ENCODE measurements around the gene ANO9.

The ANO9 gene

DNA sequence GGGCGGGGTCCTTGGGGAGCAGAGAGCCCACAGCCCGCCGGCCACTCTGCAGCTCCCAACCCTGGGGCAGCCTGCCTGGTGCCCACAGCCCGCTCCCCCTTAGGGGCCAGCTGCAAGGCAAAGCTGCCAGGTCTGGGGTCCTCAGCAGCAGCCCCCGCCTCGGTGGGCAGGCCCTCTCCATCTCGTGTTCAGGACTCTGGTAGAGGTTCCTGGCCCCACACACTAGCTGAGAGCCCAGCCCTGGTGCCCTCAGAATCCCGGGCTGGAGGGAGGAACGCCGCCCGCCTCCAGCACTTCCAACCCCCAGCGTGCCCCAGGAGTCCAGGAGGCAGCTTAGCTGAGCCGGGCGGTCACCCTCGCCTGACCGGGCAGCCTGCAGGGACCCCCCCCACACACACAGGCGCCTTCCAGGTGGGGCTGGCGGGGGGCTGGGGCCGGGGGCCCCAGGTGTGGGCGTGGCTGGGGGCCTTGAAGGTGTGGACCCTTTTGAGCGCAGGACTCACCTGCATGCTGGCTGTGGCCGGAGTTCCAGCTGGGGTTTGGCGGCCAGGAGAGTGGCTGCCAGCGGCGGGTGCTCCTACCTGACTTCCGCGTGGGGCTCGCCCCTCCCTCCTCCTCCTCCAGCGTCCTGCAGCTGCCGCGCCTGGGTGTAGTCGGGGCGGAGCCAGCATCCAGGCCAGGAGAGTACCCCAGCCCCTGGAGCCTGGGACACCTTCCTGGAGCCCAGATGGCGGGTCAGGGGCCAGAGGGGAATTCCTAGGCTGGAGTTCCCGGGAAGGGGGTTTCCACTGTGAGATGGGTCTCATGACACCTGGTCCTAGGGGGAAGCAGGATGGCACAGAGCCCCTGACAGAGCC lies at the start of gene ANO9:
Gene ANO9, minus strand, starts transcription at position 594 of the 857 bp plus-strand sequence. Its CDS starts 85 bp downstream, at position 509.
- no peak for DNase-seq

- no peak for DNase-seq
These were observed 49.5 kb upstream of the ANO9 start for GRCh38 chr11:491358-491757.

GRCh38 chr11:490930-491260 lies 49.1 kb upstream of the ANO9 start:
- DNase-seq = no peak

DNA sequence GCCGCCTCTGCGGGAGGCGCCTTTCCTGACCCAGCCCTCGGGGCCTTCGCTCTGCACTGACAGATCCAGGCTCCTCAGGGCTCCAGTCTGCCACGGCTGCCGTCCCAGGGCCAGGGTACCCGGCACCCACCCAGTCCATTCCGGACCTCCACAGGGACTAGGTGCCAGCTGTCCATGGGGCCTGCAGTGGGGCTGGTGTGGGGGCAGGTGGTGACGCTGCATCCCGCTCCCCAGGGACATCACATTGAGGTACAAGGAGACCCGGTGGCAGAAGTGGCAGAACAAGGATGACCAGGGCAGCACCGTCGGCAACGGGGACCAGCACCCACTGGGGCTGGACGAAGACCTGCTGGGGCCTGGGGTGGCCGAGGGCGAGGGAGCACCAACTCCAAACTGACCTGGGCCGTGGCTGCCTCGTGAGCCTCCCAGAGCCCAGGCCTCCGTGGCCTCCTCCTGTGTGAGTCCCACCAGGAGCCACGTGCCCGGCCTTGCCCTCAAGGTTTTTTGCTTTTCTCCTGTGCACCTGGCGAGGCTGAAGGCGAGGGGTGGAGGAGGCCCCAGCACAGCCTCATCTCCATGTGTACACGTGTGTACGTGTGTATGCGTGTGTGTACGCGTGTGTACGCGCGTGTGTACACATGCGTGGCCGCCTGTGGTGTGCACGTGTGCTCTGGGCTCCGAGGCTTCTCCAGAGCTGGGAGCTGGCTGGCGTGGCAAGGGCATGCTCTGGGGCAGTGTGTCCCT lies 48.5 kb upstream of the ANO9 start:
- DNase-seq = no peak

DNA sequence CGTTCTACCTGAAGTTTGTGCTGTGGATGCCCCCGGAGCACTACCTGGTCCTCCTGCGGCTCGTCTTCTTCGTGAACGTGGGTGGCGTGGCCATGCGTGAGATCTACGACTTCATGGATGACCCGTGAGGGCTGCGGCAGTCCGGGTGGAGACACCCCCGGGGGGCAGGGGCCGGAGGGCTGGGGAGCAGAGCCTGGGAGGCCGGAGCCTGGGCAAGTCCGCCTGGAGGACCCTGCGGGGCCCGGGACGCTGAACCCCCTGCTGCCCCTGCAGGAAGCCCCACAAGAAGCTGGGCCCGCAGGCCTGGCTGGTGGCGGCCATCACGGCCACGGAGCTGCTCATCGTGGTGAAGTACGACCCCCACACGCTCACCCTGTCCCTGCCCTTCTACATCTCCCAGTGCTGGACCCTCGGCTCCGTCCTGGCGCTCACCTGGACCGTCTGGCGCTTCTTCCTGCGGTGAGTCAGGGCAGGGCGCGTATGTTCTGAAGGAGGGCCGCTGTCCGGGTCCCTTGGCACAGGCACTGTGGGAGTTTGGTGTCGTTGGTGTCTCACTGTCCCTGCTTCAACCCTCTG lies 47.9 kb upstream of the ANO9 start:
- DNase-seq = no peak

DNA sequence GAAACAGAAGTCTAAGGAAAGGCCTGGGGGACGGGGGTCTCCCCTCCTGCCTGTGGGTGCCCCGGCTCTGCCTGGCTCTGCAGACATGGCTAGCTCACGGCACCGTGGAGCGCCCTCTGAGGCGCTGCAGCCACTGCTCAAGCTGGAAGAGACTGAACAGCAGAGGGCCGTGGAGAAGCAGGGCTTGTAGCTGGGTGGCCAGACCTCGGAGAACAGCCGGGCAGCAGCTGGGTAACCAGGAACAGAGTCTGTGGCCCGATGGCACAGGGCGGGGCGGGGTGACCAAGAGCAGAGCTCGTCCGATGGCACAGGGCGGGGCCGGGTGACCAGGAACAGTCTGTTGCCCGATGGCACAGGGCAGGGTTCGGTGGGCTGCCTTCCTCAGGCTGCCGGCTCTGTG lies 47.2 kb upstream of the ANO9 start:
- DNase-seq = no peak

GRCh38 chr11:488579-488978 lies 46.8 kb upstream of the ANO9 start:
- no peak for DNase-seq

- DNase-seq = no peak
These were observed 46.3 kb upstream of the ANO9 start for GRCh38 chr11:488062-488461.

GRCh38 chr11:487571-488021 lies 45.8 kb upstream of the ANO9 start:
- DNase-seq = no peak

DNA sequence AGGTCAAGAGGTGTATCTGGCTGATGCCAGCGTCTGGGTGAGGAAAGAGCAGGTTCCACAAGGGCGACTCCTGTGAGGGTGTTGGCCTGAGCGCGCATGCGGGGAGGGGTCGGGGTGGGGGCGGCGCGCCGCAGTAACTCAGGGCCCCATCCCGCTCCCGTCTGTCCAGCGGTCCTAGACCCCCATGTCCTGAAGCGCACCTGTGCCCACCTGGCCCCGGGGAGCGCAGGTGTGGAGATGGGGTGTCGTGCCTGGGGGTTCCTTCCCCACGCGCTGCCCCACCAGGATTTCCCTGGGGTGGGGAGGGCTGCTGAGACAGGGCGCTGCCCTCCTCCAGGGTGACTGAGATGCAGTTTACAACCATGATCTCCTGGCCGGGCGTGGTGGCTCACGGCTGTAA lies 44.4 kb upstream of the ANO9 start:
- DNase-seq = no peak

DNA sequence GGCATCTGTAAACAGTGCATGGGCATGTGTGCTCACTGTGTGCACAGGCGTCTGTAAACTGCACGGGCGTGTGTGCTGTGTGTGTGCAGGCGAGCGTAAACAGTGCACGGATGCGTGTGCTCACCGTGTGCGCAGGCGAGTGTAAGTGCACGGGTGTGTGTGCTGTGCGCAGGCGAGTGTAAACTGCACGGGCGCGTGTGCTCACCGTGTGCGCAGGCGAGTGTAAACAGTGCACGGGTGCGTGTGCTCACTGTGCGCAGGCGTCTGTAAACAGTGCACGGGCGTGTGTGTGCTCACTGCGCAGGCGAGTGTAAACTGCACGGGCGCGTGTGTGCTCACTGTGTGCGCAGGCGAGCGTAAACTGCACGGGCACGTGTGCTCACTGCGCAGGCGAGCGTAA lies 42.8 kb upstream of the ANO9 start:
- DNase-seq = no peak

- DNase-seq = no peak
These were observed 37.5 kb upstream of the ANO9 start for GRCh38 chr11:479311-479710.

DNA sequence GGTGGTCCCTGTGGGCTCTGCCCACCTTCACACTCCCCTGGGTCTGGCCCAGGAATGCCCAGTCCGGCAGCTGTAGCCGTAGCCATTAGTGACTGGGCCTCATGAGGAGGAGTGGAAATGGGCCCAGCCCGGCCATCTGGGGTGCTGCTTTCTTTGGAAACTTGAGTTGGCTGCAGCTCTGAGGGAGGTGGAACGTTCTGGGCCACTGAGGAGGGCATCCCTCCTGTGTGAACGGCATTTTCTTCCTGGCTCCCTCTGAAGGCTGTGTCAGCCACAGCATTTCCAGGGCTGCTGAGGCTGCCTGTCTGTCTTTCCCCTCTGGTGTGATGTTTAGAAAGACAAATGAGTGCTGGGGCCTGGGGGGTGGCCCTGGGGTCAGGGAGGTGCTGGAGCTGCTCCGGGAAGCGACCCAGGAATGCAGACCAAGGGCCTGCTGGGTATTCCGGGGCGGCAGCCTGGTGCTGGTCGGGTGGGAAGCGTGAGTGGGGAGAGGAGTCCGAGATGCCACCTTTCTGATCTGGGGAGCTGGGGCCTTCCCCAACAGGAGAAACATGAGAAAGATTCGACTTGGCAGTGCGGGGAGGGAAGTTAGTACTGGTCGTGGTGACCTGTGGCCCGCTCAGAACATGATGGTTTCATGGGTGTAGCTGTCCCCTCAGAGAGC lies 35.4 kb upstream of the ANO9 start:
- DNase-seq = no peak

- no peak for DNase-seq
These were observed 34.6 kb upstream of the ANO9 start for GRCh38 chr11:476416-476815.

DNA sequence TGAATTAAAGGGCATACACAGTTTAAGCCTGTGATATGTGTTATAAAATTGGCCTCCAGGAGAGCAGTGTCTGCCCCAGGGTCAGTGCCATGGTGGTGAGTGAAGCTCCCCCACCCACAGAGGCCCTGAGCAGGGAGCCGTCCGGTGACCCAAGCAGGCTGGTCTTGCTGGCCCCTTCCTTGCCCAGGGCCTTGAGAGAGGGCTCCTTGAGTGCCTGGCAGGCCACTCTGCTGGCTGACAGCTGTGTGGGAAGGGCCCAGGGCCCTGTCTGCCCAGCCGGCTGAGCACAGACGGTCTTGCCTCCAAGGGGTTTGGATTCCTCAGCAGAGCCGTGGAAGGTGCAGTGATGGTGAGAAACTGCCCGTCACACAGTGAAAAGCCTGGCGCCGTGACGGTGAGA lies 34.1 kb upstream of the ANO9 start:
- no peak for DNase-seq

DNA sequence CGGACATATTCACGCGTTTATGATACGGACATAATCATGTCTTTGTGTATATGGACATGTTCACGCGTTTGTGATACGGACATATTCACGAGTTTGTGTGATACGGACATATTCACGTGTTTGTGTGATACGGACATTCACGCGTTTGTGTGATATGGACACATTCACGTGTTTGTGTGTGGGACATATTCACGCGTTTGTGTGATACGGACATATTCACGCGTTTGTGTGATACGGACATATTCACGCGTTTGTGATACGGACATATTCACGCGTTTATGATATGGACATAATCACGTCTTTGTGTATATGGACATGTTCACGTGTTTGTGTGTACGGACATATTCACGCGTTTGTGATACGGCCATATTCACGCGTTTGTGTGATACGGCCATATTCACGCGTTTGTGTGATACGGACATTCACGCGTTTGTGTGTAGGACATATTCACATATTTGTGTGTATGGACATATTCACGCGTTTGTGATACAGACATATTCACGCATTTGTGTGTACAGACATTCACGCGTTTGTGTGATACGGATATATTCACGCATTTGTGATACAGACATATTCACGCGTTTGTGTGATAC lies 33.2 kb upstream of the ANO9 start:
- no peak for DNase-seq

- no peak for DNase-seq
These were observed 32.4 kb upstream of the ANO9 start for GRCh38 chr11:473962-474785.

DNA sequence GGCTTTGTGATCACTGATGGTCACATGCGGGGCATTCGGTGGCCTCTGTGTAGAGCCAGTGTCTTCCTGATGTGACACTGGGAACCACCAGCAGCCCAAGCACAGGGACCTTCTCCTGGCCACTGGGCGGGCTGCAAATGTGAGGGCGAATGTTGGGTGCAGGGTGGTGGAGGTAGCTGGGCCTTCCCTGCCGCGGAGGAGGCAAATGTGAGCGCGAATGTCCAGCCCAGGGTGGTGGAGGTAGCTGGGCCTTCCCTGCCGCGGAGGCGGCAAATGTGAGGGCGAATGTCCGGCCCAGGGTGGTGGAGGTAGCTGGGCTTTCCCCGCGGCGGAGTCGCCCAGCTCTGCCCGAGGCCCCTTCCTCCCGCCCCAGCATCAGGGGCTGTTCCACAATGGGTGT lies 31.6 kb upstream of the ANO9 start:
- no peak for DNase-seq

DNA sequence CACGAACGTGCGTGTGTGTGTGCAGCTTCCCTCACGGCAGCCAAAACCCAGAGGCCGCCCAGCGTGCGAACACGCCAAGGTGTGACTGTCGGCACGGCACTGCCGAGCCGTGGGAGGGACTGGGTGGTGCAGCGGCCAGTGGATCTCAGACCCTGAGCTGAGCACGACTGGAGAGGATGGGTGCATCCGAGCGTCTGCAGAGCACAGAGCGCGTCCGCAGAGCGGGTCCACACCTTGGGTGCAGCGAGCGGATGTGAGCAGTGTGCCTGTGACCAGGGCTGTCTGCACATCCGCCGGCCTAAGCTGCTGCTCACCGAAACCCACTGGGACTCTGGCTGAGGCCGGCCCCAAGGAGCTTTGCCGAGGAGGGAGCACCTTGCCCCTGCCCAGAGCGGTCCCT lies 31.0 kb upstream of the ANO9 start:
- DNase-seq = no peak

DNA sequence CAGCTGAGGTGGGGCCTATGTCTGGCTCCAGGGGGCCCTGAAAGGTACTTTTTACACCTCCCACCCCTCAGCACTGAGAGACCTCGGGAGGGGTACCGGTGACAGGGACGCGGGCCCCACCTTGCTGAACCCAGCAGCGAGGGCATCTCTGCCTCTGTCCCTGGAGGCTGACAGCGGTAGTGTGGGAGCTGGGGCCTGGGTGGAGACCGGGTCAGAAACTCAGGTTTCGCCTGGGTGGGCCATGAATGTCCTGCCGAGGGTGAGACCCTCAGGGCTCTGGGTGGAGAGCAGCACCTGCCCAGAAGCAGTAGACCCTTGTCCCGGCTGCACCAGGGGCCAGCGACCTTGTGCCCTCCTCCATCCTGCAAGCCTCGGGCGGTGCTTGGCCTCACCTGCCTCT lies 30.5 kb upstream of the ANO9 start:
- no peak for DNase-seq

DNA sequence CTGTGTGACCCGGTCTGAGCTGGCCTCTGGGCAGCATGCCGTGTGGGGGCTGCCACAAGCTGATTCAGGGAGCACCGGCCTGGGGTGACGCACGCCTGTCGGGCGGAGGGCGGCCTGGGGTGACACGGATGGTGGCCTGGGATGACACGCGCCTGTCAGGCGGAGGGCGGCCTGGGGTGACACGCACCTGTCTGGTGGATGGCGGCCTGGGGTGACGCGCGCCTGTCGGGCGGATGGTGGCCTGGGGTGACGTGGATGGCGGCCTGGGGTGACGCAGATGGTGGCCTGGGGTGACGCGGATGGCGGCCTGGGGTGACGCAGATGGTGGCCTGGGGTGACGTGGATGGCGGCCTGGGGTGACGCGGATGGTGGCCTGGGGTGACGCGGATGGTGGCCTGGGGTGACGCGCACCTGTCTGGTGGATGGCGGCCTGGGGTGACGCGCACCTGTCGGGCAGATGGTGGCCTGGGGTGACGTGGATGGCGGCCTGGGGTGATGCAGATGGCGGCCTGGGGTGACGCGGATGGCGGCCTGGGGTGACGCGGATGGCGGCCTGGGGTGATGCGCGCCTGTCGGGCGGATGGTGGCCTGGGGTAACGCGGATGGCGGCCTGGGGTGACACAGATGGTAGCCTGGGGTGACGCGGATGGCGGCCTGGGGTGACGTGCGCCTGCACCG lies 29.8 kb upstream of the ANO9 start:
- DNase-seq = no peak

All from Kasumi-1 (cell line).